C4-2B (cell line): ENCODE measurements around the gene B3GALT6.

Source experiments
- H3K27ac ChIP-seq: fragments of 450-650 bp; 2 replicates; pipeline ENCODE4 v1.5.1; 2017
- CTCF ChIP-seq: fragments of 450-650 bp; conservative IDR thresholded peaks from 2 replicates; pipeline ENCODE4 v1.5.1; 2017; ENCODE audit warnings: mild to moderate bottlenecking
- ZFX ChIP-seq: fragments of 450-650 bp; IDR thresholded peaks from 2 replicates; pipeline ENCODE4 v1.6.1; 2017

B3GALT6 gene

GRCh38 chr1:1219341-1219740, 12.7 kb upstream of the B3GALT6 start:
- H3K27ac ChIP-seq, result no peak overlapping the region
- TF ChIP-seq ZFX (no peak), CTCF (no peak)

- TF ChIP-seq CTCF, result no peak
- no peak overlapping the region for H3K27ac ChIP-seq
Measured at GRCh38 chr1:1220197-1220596, 11.8 kb upstream of the B3GALT6 start.

- H3K27ac ChIP-seq, result no peak overlapping the region
- TF ChIP-seq ZFX (no peak), CTCF (no peak)
Measured at GRCh38 chr1:1221887-1222574, 10.0 kb upstream of the B3GALT6 start.

GRCh38 chr1:1222575-1223225, 9.3 kb upstream of the B3GALT6 start:
- TF ChIP-seq ZFX, result no peak
- no peak for TF ChIP-seq CTCF

GRCh38 chr1:1223321-1223720, 8.7 kb upstream of the B3GALT6 start:
- no peak overlapping the region for H3K27ac ChIP-seq
- TF ChIP-seq CTCF (no peak), ZFX (no peak)

More at GRCh38 chr1:1222575-1223225, 9.3 kb upstream of the B3GALT6 start:
- no peak overlapping the region for H3K27ac ChIP-seq

- TF ChIP-seq ZFX, result no peak
- no peak for TF ChIP-seq CTCF
Measured at GRCh38 chr1:1223891-1224290, 8.1 kb upstream of the B3GALT6 start.

GRCh38 chr1:1225238-1225845, 6.7 kb upstream of the B3GALT6 start:
- no peak overlapping the region for H3K27ac ChIP-seq
- TF ChIP-seq CTCF, result no peak
- TF ChIP-seq ZFX, result no peak

More at GRCh38 chr1:1223891-1224290, 8.1 kb upstream of the B3GALT6 start:
- no peak overlapping the region for H3K27ac ChIP-seq
